ENCODE results near the gene ANTXR1. TPM values are rescaled to one million over a fixed set of nuclear protein-coding genes. Genes with fewer than 3 reads are reported as not detected.

ANTXR1 gene
- total RNA-seq, 5 donors from 2014 or later (not counting 1 experiment from before 2014, with no cell fraction given): 0.19 to 0.79 (median 0.63) TPM; not detected in 1

DNA sequence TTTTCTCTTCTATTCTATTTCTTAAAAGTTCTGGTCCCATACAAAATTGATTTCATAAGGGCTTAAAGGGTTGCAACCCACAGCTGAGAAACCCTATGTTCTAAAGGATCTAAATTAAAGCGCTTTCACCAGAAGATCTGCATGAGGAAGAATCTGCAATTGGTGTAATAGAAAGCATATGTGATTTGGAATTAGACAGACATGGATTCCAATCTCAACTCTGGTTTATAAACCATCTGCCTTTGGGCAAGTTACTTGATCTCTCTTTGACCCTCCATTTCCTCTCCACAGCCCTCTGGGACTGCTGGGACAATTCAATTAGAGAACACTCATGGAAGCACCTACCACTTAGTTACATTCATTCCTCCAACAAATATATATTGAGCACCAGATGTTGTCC is 178.7 kb downstream of the ANTXR1 start:
- no peaks in the 10 kb centered on the region for H3K36me3 Mint-ChIP-seq
- H3K27ac ChIP-seq (ENCODE audit: low read length): no peak overlapping the region

DNA sequence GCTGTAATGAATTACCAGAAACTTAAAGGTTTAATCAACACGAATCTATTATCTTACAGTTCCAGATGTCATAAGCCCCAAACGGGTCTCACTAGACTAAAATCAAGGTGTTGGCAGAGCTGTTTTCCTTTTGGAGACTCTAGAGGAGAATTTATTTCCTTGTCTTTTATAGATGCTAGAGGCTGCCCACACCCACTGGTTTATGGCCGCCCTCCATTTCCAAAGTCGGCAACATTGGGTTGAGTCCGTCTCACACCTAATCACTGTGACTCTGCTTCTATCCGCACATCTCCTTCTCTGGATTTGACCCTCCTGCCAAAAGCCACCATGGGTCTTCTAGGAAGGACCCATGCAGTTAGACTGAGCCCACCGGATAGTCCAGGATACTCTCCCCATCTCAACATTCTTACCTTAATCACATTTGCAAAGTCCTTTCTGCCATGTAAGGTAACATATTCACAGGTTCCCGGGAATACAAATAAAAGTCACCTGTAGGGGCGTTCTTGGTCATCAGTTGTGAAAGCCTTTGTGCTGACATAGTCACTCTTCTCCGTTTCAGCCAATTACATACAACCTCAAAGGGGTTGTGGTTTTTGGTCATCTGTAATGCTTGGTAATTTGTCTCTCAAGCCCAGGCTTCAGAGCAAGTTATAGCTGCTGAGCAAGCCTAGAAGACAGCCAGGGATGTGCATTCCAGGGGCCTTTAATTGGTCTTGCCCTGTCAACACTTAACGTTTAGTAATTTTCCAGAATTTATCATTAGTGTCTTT is 179.4 kb downstream of the ANTXR1 start:
- CTCF ChIA-PET: interaction anchor here in 1 of 2 donors (1.3 kb wide), 1 partner anchor 20 kb away, joined by 3 read pairs; no protein-coding TSS in a partner anchor

More for the DNA sequence above, 178.7 kb downstream of the ANTXR1 start:
- H3K27ac Mint-ChIP-seq: no peak overlapping the region
- ATAC-seq (replicated peaks in 1 of 4) (no peak), DNase-seq (no peak)
- no CpG with 5 or more reads among the region's 1 CpG for whole genome bisulfite sequencing (ENCODE audit: insufficient coverage)
- ChIA-PET POLR2A (no interaction called here), CTCF (no interaction called here)
- peaks cover 14 to 30% of the 10 kb centered on the region in 2 donors for H3K27me3 Mint-ChIP-seq
- H3K9me3 Mint-ChIP-seq: no peaks in the 10 kb centered on the region
- no peaks in the 10 kb centered on the region for H3K36me3 ChIP-seq (ENCODE audit: control insufficient read depth in 2 of 2, extremely low read depth in 1 of 2, insufficient read depth in 1 of 2, low read length in 1 of 2)
- peaks cover 0 to 9% of the 10 kb centered on the region in 2 experiments for H3K27me3 ChIP-seq (replicated peaks in 1 of 2; ENCODE audit: control insufficient read depth in 2 of 2, extremely low read depth in 1 of 2, insufficient read depth in 2 of 2, low read length in 1 of 2)
- H3K4me1 ChIP-seq (ENCODE audit: control insufficient read depth in 1 of 2, extremely low read depth in 1 of 2, insufficient read depth in 2 of 2, low read length in 2 of 2): no peaks in the 10 kb centered on the region
- H3K4me3 Mint-ChIP-seq: no peak overlapping the region
- H3K9me3 ChIP-seq: no peaks in the 10 kb centered on the region
- no peak overlapping the region for H3K4me3 ChIP-seq (ENCODE audit: control insufficient read depth in 1 of 2, extremely low read depth in 1 of 2, low read length in 1 of 2)
- no peaks in the 10 kb centered on the region for H3K4me1 Mint-ChIP-seq

DNA sequence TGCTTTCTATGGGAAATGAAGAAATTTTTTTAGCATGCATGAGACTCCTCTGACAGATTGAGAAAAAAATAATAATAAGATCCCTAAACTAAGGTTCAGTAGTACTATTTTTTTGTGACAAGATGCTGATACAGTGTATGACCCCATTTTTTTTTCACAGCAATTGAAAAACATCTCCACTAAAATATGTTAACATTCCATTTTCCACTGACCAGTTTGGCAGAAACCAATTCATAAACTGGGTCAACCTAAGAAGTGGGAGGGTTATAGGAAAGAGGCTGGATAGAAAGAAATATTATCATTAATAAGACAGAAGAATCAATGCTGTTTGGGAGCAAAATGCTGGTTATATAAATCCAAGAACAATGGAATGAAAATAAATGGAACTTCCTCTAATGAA is 182.7 kb downstream of the ANTXR1 start:
- Mint-ChIP-seq H3K4me3 (no peak overlapping the region), H3K9me3 (no peaks in the 10 kb centered on the region), H3K4me1 (no peaks in the 10 kb centered on the region), H3K27me3 (peaks cover 10 to 12% of the 10 kb centered on the region in 2 donors), H3K27ac (no peak overlapping the region), H3K36me3 (no peaks in the 10 kb centered on the region)
- Histone ChIP-seq H3K27ac (ENCODE audit: low read length) (no peak overlapping the region), H3K9me3 (no peaks in the 10 kb centered on the region), H3K4me3 (ENCODE audit: control insufficient read depth in 1 of 2, extremely low read depth in 1 of 2, low read length in 1 of 2) (no peak overlapping the region), H3K36me3 (ENCODE audit: control insufficient read depth in 2 of 2, extremely low read depth in 1 of 2, insufficient read depth in 1 of 2, low read length in 1 of 2) (no peaks in the 10 kb centered on the region), H3K27me3 (replicated peaks in 1 of 2; ENCODE audit: control insufficient read depth in 2 of 2, extremely low read depth in 1 of 2, insufficient read depth in 2 of 2, low read length in 1 of 2) (peaks cover 0 to 4% of the 10 kb centered on the region in 2 experiments), H3K4me1 (ENCODE audit: control insufficient read depth in 1 of 2, extremely low read depth in 1 of 2, insufficient read depth in 2 of 2, low read length in 2 of 2) (no peaks in the 10 kb centered on the region)
- CTCF ChIA-PET: no interaction called here
- DNase-seq (no peak), ATAC-seq (replicated peaks in 1 of 4) (no peak)
- POLR2A ChIA-PET: no interaction called here

More for the DNA sequence above, 179.4 kb downstream of the ANTXR1 start:
- no peaks in the 10 kb centered on the region for H3K9me3 Mint-ChIP-seq
- POLR2A ChIA-PET: no interaction called here
- no peak overlapping the region for H3K27ac ChIP-seq (ENCODE audit: low read length)
- no peaks in the 10 kb centered on the region for H3K36me3 Mint-ChIP-seq
- 91% methylated on average over 4 of the region's 11 CpGs for WGBS (ENCODE audit: insufficient coverage)
- no peaks in the 10 kb centered on the region for H3K9me3 ChIP-seq
- H3K4me3 ChIP-seq (ENCODE audit: control insufficient read depth in 1 of 2, extremely low read depth in 1 of 2, low read length in 1 of 2): no peak overlapping the region
- no peaks in the 10 kb centered on the region for H3K36me3 ChIP-seq (ENCODE audit: control insufficient read depth in 2 of 2, extremely low read depth in 1 of 2, insufficient read depth in 1 of 2, low read length in 1 of 2)
- H3K4me1 Mint-ChIP-seq: no peaks in the 10 kb centered on the region
- H3K27me3 Mint-ChIP-seq: peaks cover 14 to 28% of the 10 kb centered on the region in 2 donors
- no peak overlapping the region for H3K4me3 Mint-ChIP-seq
- ATAC-seq (replicated peaks in 1 of 4) (no peak), DNase-seq (no peak)
- no peaks in the 10 kb centered on the region for H3K4me1 ChIP-seq (ENCODE audit: control insufficient read depth in 1 of 2, extremely low read depth in 1 of 2, insufficient read depth in 2 of 2, low read length in 2 of 2)
- H3K27ac Mint-ChIP-seq: no peak overlapping the region
- H3K27me3 ChIP-seq (replicated peaks in 1 of 2; ENCODE audit: control insufficient read depth in 2 of 2, extremely low read depth in 1 of 2, insufficient read depth in 2 of 2, low read length in 1 of 2): peaks cover 0 to 11% of the 10 kb centered on the region in 2 experiments

DNA sequence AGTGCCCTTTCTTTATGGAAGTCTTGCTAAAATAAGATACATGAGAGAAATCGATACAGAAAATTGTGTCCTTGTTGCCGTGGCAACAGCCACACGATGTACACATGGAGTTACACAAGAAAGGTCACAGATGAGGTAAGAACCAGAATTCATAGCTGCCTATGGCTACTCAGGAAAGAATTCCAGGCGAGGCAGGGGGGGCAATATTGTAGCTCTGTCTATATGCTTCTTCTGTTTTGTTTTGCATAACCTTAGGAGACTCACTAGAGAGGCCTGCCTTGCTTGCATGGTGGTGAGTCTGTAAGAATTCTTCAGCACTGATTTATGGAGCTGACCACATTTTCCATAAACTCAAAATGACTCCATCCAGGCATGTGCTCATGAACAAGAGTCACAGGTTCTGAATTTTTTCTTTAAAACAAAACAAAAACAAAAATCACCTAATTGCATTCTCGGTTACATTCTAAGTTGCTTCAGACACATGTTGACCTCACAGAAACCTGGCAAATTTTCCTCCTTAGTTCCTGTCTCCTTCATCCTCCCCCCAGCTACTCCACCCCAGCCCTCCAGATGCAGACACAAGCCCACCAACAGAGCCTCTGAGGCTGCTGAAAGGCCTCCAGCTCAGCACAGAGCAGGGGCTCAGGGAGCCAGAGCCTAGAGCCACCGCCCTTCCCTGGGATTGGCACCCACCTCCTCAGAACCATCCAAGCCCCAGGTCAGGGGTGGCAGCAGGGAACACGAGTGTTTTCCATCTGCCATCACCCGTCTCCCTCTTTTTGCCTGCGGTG is 183.5 kb downstream of the ANTXR1 start:
- Histone ChIP-seq H3K27ac (ENCODE audit: low read length) (no peak overlapping the region), H3K4me1 (ENCODE audit: control insufficient read depth in 1 of 2, extremely low read depth in 1 of 2, insufficient read depth in 2 of 2, low read length in 2 of 2) (no peaks in the 10 kb centered on the region), H3K4me3 (ENCODE audit: control insufficient read depth in 1 of 2, extremely low read depth in 1 of 2, low read length in 1 of 2) (no peak overlapping the region), H3K36me3 (ENCODE audit: control insufficient read depth in 2 of 2, extremely low read depth in 1 of 2, insufficient read depth in 1 of 2, low read length in 1 of 2) (no peaks in the 10 kb centered on the region), H3K27me3 (replicated peaks in 1 of 2; ENCODE audit: control insufficient read depth in 2 of 2, extremely low read depth in 1 of 2, insufficient read depth in 2 of 2, low read length in 1 of 2) (peaks cover 0 to 4% of the 10 kb centered on the region in 2 experiments), H3K9me3 (no peaks in the 10 kb centered on the region)
- ChIA-PET CTCF (no interaction called here), POLR2A (no interaction called here)
- Mint-ChIP-seq H3K4me1 (no peaks in the 10 kb centered on the region), H3K27me3 (peaks cover 9 to 10% of the 10 kb centered on the region in 2 donors), H3K9me3 (no peaks in the 10 kb centered on the region), H3K36me3 (no peaks in the 10 kb centered on the region), H3K4me3 (no peak overlapping the region), H3K27ac (no peak overlapping the region)
- ATAC-seq (replicated peaks in 1 of 4) (no peak), DNase-seq (no peak)
- 81% methylated on average over 9 of the region's 9 CpGs for WGBS (ENCODE audit: insufficient coverage)

GRCh38 chr2:69200107-69200520 is 187.1 kb downstream of the ANTXR1 start:
- Mint-ChIP-seq H3K9me3 (no peaks in the 10 kb centered on the region), H3K4me1 (no peaks in the 10 kb centered on the region), H3K27ac (no peak overlapping the region), H3K4me3 (no peak overlapping the region), H3K36me3 (no peaks in the 10 kb centered on the region), H3K27me3 (peaks cover 6 to 8% of the 10 kb centered on the region in 2 donors)
- DNase-seq (no peak), ATAC-seq (replicated peaks in 1 of 4) (no peak)
- ChIA-PET CTCF (no interaction called here), POLR2A (no interaction called here)
- Histone ChIP-seq H3K27me3 (replicated peaks in 1 of 2; ENCODE audit: control insufficient read depth in 2 of 2, extremely low read depth in 1 of 2, insufficient read depth in 2 of 2, low read length in 1 of 2) (peaks cover 0 to 4% of the 10 kb centered on the region in 2 experiments), H3K36me3 (ENCODE audit: control insufficient read depth in 2 of 2, extremely low read depth in 1 of 2, insufficient read depth in 1 of 2, low read length in 1 of 2) (no peaks in the 10 kb centered on the region), H3K27ac (ENCODE audit: low read length) (no peak overlapping the region), H3K9me3 (no peaks in the 10 kb centered on the region), H3K4me1 (ENCODE audit: control insufficient read depth in 1 of 2, extremely low read depth in 1 of 2, insufficient read depth in 2 of 2, low read length in 2 of 2) (no peaks in the 10 kb centered on the region), H3K4me3 (ENCODE audit: control insufficient read depth in 1 of 2, extremely low read depth in 1 of 2, low read length in 1 of 2) (no peak overlapping the region)
- WGBS (ENCODE audit: insufficient coverage): 77% methylated on average over 5 of the region's 6 CpGs

- Histone ChIP-seq H3K9me3 (no peaks in the 10 kb centered on the region), H3K4me3 (ENCODE audit: control insufficient read depth in 1 of 2, extremely low read depth in 1 of 2, low read length in 1 of 2) (no peak overlapping the region), H3K36me3 (ENCODE audit: control insufficient read depth in 2 of 2, extremely low read depth in 1 of 2, insufficient read depth in 1 of 2, low read length in 1 of 2) (no peaks in the 10 kb centered on the region), H3K27ac (ENCODE audit: low read length) (no peak overlapping the region), H3K4me1 (ENCODE audit: control insufficient read depth in 1 of 2, extremely low read depth in 1 of 2, insufficient read depth in 2 of 2, low read length in 2 of 2) (no peaks in the 10 kb centered on the region), H3K27me3 (replicated peaks in 1 of 2; ENCODE audit: control insufficient read depth in 2 of 2, extremely low read depth in 1 of 2, insufficient read depth in 2 of 2, low read length in 1 of 2) (peaks cover 0 to 4% of the 10 kb centered on the region in 2 experiments)
- Mint-ChIP-seq H3K4me3 (no peak overlapping the region), H3K27ac (no peak overlapping the region), H3K27me3 (peaks cover 6 to 8% of the 10 kb centered on the region in 2 donors), H3K9me3 (no peaks in the 10 kb centered on the region), H3K36me3 (no peaks in the 10 kb centered on the region), H3K4me1 (no peaks in the 10 kb centered on the region)
- 68% methylated on average over 7 of the region's 7 CpGs for WGBS (ENCODE audit: insufficient coverage)
- POLR2A ChIA-PET: no interaction called here
- ATAC-seq (replicated peaks in 1 of 4) (no peak), DNase-seq (no peak)
- CTCF ChIA-PET: no interaction called here
These were observed 188.3 kb downstream of the ANTXR1 start for GRCh38 chr2:69201259-69201658.

All from T-cell (primary cell).